Subcutaneous adipose tissue (tissue), 4 donors: ENCODE results near the gene ENPP1. TPM values are rescaled to one million over a fixed set of nuclear protein-coding genes. Genes with fewer than 3 reads are reported as not detected.

Experiments used
- total RNA-seq, 4 donors: library from RNA; depleted of rRNA; stranded (reverse); fragments of >200 nt; gene quantifications; one replicate each; pipeline ENCODE4 v1.1.0, GENCODE V29; 2016
- TF ChIP-seq, protein P1 (sequence below): fragments of 450-650 bp; IDR thresholded peaks from one replicate; pipeline ENCODE4 v1.5.1; 2016; ENCODE audit warnings: low read depth, mild to moderate bottlenecking, control low read depth, antibody characterized with exemption, moderate library complexity

The ENPP1 gene
- total RNA-seq, 4 donors from 2014 or later: 67.0 to 86.8 (median 74.9) TPM

DNA sequence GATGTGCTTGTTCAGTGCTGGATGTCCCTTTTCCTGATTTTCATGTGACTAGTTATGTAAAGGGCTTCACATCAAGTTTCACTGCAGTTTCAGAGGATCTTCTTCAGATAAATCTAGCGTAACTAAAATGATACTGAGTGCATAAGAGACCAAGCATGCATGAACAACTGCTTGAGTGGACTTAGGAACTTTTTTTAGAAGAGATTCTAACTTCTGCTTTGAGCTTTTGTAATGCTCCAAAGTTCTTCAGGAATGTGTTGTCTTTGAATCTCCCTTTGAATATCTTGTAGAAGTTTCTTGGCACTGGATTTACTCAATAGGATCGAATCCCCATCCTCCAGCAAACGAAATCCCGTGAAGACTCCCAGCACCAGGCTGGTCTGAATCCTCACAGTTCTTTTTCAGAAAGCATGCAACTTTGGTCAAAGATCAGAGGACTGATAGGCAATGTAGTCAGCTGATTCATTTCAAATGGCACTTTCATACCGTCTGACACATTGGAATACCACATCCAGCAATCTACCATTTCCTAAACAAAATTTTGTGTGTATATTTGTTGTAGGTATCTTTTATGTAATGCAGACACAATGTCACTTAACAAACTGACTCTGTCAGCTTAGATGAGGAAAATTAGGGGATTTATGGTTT, 33.2 kb downstream of the ENPP1 start:
- TF ChIP-seq, protein P1, sequence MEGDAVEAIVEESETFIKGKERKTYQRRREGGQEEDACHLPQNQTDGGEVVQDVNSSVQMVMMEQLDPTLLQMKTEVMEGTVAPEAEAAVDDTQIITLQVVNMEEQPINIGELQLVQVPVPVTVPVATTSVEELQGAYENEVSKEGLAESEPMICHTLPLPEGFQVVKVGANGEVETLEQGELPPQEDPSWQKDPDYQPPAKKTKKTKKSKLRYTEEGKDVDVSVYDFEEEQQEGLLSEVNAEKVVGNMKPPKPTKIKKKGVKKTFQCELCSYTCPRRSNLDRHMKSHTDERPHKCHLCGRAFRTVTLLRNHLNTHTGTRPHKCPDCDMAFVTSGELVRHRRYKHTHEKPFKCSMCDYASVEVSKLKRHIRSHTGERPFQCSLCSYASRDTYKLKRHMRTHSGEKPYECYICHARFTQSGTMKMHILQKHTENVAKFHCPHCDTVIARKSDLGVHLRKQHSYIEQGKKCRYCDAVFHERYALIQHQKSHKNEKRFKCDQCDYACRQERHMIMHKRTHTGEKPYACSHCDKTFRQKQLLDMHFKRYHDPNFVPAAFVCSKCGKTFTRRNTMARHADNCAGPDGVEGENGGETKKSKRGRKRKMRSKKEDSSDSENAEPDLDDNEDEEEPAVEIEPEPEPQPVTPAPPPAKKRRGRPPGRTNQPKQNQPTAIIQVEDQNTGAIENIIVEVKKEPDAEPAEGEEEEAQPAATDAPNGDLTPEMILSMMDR: no peak

DNA sequence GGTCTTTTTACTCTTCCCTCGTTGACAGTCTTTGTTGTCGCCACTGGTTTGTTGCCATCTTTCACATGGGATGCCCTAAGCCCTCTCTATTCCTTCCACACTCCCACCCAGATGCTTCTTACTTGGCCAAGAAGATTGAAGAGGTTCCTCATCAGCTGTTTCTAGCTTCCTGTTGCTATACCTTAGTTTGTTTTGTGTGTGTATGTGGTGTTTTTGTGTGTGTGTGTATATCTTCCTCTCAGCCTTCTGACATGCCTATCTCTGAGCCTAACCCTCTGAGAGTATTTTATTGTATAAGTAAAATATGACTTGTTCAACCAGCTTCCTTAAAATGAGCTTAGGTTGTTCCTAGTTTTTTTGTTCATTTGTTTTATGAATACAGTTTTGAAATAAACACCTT, 35.9 kb downstream of the ENPP1 start:
- TF ChIP-seq, protein P1: no peak

DNA sequence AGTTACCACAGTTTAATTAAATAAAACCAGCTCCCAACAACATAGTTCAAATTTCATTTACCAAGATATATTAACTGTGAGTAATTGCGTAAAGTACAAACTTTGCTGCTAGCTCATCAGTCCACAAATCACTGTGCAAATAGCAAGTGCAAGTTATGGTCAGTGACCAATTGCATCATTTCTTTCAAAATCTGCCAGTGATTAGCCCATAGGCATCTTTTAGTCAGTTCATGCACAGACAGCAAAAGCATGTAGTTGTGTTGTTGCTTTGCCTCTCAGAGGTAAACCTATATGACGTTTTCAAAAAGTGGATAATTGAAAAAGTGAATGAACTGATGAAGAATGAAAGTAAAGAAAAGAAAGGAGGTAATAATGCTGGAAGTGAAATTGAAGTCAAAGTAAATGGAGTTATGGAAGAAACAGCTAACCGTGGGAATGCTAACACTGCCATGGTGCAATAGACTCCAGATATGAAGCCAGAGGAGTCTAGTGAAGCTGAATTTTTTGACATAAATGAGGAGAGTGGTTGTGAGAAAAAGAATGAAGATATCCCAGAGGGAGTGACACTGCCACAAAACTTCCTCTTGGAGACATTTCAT, 36.5 kb downstream of the ENPP1 start:
- TF ChIP-seq, protein P1: no peak

DNA sequence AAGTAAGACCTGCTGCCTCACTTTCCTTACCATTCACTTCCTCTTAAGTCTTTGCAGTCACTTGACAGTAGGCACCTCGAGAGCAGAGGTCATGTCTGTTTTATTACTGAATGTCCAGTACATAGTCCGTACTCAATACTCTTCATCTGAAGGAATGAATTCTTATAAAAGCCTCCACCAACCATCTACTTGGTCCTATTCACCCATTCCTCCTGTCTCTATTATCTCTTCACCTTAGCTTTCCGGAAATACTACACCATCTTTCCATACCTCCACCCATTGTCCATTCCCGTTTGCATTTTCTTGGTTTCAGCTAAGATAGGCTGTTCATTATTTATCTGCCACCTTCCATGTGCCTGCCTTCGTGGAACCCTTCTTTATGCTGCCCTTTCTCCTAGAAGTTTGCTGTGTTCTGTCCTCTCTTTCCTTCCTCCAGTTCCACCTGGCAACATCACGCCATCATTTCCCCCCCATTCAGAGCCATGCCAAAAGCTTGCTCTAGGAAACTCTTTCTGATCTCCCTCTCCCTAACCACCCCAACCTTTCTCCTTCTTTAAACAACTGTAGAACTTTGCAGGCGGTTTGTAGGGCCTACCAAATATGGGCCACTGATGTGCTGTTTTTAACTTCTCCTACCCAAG, 38.3 kb downstream of the ENPP1 start:
- TF ChIP-seq, protein P1: no peak

DNA sequence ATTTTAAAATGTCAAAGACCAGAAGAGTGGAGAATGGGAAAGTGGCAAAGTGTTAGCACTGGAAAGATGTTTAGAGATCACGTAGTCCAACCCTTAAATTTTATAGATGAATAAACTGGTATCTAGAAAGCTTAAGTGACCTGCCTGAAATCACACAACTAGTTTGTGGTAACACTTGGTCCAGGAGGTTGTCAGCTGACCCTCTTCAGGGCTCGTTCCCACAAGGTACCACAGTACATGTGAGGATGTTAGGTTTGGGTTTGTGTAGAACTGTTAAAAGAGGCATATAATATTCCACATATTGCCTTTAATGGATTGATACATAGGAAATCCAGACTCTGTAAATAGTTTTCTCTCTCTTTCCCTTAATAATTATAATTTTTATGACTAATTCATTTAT, 39.1 kb downstream of the ENPP1 start:
- TF ChIP-seq, protein P1: no peak

DNA sequence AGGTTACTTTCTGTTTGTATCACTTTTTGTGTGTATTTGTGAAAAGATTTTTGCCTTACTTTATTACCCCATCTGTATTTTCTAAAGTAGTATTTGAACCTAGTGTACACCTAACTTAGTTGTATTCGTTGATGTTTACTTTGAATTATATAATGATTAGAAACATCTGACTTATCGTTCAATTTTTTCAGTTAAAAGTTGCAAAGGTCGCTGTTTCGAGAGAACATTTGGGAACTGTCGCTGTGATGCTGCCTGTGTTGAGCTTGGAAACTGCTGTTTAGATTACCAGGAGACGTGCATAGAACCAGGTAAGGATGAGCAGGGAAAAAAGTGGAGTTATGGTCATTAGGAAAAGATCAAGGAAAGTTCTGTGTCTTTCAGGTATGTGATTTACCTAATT, 42.0 kb downstream of the ENPP1 start:
- TF ChIP-seq, protein P1: no peak

DNA sequence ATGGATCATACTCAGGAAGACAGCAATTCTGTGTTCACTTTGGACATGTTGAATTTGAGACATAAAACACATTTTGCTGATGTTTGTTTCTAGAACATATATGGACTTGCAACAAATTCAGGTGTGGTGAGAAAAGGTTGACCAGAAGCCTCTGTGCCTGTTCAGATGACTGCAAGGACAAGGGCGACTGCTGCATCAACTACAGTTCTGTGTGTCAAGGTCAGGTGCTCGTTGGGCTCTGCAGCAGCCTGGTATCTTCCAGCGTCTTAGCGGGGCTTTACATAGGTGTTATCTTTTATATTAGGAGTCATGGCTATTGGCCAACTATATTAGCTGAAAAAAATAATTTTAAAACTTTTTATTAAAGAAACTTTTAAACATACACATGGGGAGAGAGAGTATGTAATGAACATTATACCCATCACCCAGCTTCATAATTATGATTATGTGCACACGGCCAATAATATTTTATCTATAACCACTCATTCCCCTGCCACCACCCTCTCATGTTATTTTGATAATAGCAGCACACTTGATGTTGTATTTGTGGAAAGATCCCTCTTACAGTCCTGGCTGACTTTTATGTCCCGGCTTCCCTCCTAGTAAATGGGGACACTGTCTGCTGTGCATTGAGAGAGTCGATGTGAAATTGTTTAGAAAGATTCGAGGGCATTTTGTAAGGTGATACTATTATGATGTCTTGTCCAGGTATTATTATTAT, 43.4 kb downstream of the ENPP1 start:
- TF ChIP-seq, protein P1: no peak
